Suprapubic skin (tissue), 4 donors: ENCODE data around the gene CNMD.

Experiments used
- CTCF ChIP-seq, 2 donors: fragments of 200-600 bp in 1 of 2; fragments of 450-650 bp in 1 of 2; sonication (generic) in 1 of 2; IDR thresholded peaks; one replicate each; pipeline ENCODE4 v1.5.1; 2016 to 2019; ENCODE audit warnings: antibody characterized with exemption in 2 of 2, mild to moderate bottlenecking in 1 of 2, moderate library complexity in 1 of 2
- POLR2A ChIP-seq, 2 donors: fragments of 450-650 bp; IDR thresholded peaks; one replicate each; pipeline ENCODE4 v1.6.1; 2017; ENCODE audit warnings: antibody characterized with exemption in 2 of 2, mild to moderate bottlenecking in 2 of 2, moderate library complexity in 2 of 2
- POLR2AphosphoS5 ChIP-seq, 3 donors: sonication (generic); formaldehyde crosslinking; IDR thresholded peaks; one replicate each; pipeline ENCODE4 v1.6.1; 2017; ENCODE audit warnings: antibody characterized with exemption in 3 of 3

- TF ChIP-seq CTCF (IDR thresholded peaks at IDR 0.05) (no peak), POLR2A (IDR thresholded peaks at IDR 0.05) (no peak), POLR2AphosphoS5 (IDR thresholded peaks at IDR 0.05) (no peak)
These were observed 11.1 kb upstream of the CNMD start for GRCh38 chr13:52750713-52751112.
